NCI-H128 (cell line): Measurements from ENCODE around the gene AMPD1.
A peak's percentile ranks its signal among the peaks of the same experiment; 100 is the strongest.

Source experiments
- DNase-seq: peaks from one replicate; lab custom pipeline; 2025; ENCODE audit not compliant: unreplicated experiment; lab: John Stamatoyannopoulos, UW

The AMPD1 gene

GRCh38 chr1:114695430-114696058 lies at the start of gene AMPD1:
AMPD1 (minus strand) TSS chr1:114695546; CDS start chr1:114695471, 75 bp downstream.
- DNase-seq, result no peak

GRCh38 chr1:114741963-114742746 lies 46.8 kb upstream of the AMPD1 start:
- DNase-seq, result no peak

- no peak for DNase-seq
Observed at GRCh38 chr1:114740331-114740730, 45.0 kb upstream of the AMPD1 start.

- DNase-seq, result no peak
Observed at GRCh38 chr1:114737314-114737849, 42.0 kb upstream of the AMPD1 start.

GRCh38 chr1:114735479-114735878 lies 40.1 kb upstream of the AMPD1 start:
- no peak for DNase-seq

GRCh38 chr1:114729782-114730181 lies 34.4 kb upstream of the AMPD1 start:
- no peak for DNase-seq

GRCh38 chr1:114728553-114728952 lies 33.2 kb upstream of the AMPD1 start:
- no peak for DNase-seq

- no peak for DNase-seq
Observed at GRCh38 chr1:114725230-114725629, 29.9 kb upstream of the AMPD1 start.

GRCh38 chr1:114723915-114724314 lies 28.6 kb upstream of the AMPD1 start:
- DNase-seq, result no peak

GRCh38 chr1:114723457-114723856 lies 28.1 kb upstream of the AMPD1 start:
- DNase-seq, result no peak

GRCh38 chr1:114720492-114720891 lies 25.1 kb upstream of the AMPD1 start:
- DNase-seq, result no peak

GRCh38 chr1:114719424-114719787 lies 24.1 kb upstream of the AMPD1 start:
- DNase-seq, result no peak

GRCh38 chr1:114718661-114719423 lies 23.5 kb upstream of the AMPD1 start:
- DNase-seq, result no peak

- DNase-seq, result peak; percentile 65
Observed at GRCh38 chr1:114716304-114717170, 21.2 kb upstream of the AMPD1 start, which contains the start of gene NRAS. NRAS (minus strand) TSS chr1:114716771; CDS start chr1:114716160, 611 bp downstream.

- no peak for DNase-seq
Observed at GRCh38 chr1:114715952-114716303, 20.6 kb upstream of the AMPD1 start.

GRCh38 chr1:114712977-114713376 lies 17.6 kb upstream of the AMPD1 start:
- DNase-seq, result no peak

GRCh38 chr1:114710360-114710759 lies 15.0 kb upstream of the AMPD1 start:
- no peak for DNase-seq

- DNase-seq, result no peak
Observed at GRCh38 chr1:114707604-114708003, 12.3 kb upstream of the AMPD1 start.

GRCh38 chr1:114703242-114703641 lies 7.9 kb upstream of the AMPD1 start:
- no peak for DNase-seq

- no peak for DNase-seq
Observed at GRCh38 chr1:114702737-114703136, 7.4 kb upstream of the AMPD1 start.

GRCh38 chr1:114701931-114702330 lies 6.6 kb upstream of the AMPD1 start:
- DNase-seq, result no peak
